Measurements from ENCODE around the gene UNC13B. TPM values are rescaled to one million over a fixed set of nuclear protein-coding genes. Genes with fewer than 3 reads are reported as not detected.

Gene UNC13B
- total RNA-seq, 1 experiment from 2014 or later: 48.2 TPM

- no peaks in the 10 kb centered on the region for H3K9me3 Mint-ChIP-seq
Observed at GRCh38 chr9:35367451-35367850, 205.6 kb downstream of the UNC13B start.

More at GRCh38 chr9:35367451-35367850, 205.6 kb downstream of the UNC13B start:
- no peak for TF ChIP-seq CTCF (conservative IDR thresholded peaks at IDR 0.05)
- H3K4me3 Mint-ChIP-seq: no peak overlapping the region
- H3K27me3 Mint-ChIP-seq (ENCODE audit: low read depth): no peaks in the 10 kb centered on the region
- Histone ChIP-seq H2BK20ac (ENCODE audit: low read depth, low read length, poor library complexity, severe bottlenecking) (no peak overlapping the region), H2BK15ac (ENCODE audit: low read depth, low read length) (no peak overlapping the region), H3K56ac (ENCODE audit: insufficient read length, low read depth, low read length) (no peak overlapping the region), H3K79me1 (ENCODE audit: insufficient read depth, low read depth, low read length, poor library complexity, severe bottlenecking) (no peaks in the 10 kb centered on the region), H4K91ac (ENCODE audit: insufficient read length, low read depth, low read length) (no peak overlapping the region), H3K27ac (ENCODE audit: insufficient read length, low read depth, low read length) (no peak overlapping the region), H3K9ac (ENCODE audit: extremely low read depth, insufficient read length, low read length) (no peak overlapping the region), H3K23ac (ENCODE audit: insufficient read length, low read depth, low read length) (no peak overlapping the region), H4K8ac (replicated peaks; ENCODE audit: insufficient read length, low read depth, low read length) (no peak overlapping the region), H3K79me2 (ENCODE audit: insufficient read depth, low read length) (no peaks in the 10 kb centered on the region), H3K4me2 (ENCODE audit: insufficient read depth, insufficient read length, low read length) (no peak overlapping the region), H4K5ac (ENCODE audit: insufficient read length, low read depth, low read length) (no peak overlapping the region), H3K14ac (ENCODE audit: insufficient read depth, low read length) (no peak overlapping the region), H3T11ph (ENCODE audit: low read length) (no peak overlapping the region), H3K4ac (ENCODE audit: low read depth, low read length) (no peak overlapping the region), H3K9me3 (ENCODE audit: control insufficient read depth, low read depth, low read length) (no peaks in the 10 kb centered on the region), H2AFZ (ENCODE audit: low read length) (no peak overlapping the region), H2AK5ac (ENCODE audit: insufficient read length, low read length) (no peak overlapping the region), H2BK12ac (ENCODE audit: insufficient read length, low read depth, low read length) (no peak overlapping the region), H2BK120ac (ENCODE audit: low read depth, low read length, poor library complexity, severe bottlenecking) (no peak overlapping the region), H3K23me2 (ENCODE audit: insufficient read length, low read depth, low read length, poor library complexity, severe bottlenecking) (no peaks in the 10 kb centered on the region), H4K20me1 (ENCODE audit: control insufficient read depth, insufficient read depth, insufficient read length) (no peaks in the 10 kb centered on the region), H2BK5ac (ENCODE audit: insufficient read length, low read length) (no peak overlapping the region), H3K18ac (ENCODE audit: insufficient read length, low read depth, low read length) (no peak overlapping the region), H3K4me1 (ENCODE audit: insufficient read depth, low read length) (peaks cover 3% of the 10 kb centered on the region; the same call in 1 of the 2 replicates), H3K27me3 (ENCODE audit: insufficient read depth, low read length) (no peaks in the 10 kb centered on the region)
- peaks cover 5 to 8% of the 10 kb centered on the region in 2 experiments for H3K4me1 Mint-ChIP-seq
- no peak for DNase-seq
- no peak overlapping the region for H3K27ac Mint-ChIP-seq
- WGBS (ENCODE audit: extremely low coverage, insufficient read length, low lambda C conversion rate): no CpG with 5 or more reads among the region's 2 CpGs
- H3K36me3 Mint-ChIP-seq (ENCODE audit: insufficient read depth in 1 of 3, low read depth in 3 of 3): no peaks in the 10 kb centered on the region
